Measurements from ENCODE around the gene MRM2. TPM values are rescaled to one million over a fixed set of nuclear protein-coding genes. Genes with fewer than 3 reads are reported as not detected.

Gene MRM2
- total RNA-seq, 2 experiments from 2014 or later, result 3.6 to 3.7 TPM

DNA sequence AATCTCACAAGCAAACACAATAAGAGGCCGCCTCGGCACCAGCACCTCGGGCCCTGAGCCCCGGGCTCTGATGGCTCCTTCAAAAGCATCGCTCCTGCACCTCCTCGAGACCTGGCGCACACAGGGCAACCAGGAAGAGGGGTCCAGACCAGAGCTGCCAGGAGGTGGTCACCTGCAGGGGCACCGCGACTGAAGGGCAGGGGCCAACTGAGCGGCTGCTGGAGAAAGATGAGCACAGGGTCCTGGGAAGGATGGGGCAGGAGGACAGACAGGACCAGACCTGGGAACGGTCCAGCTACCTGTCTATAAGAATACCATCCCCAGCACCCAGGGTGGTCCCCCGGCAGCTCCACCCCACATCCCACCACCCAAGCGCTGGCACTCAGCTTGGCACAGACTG, 30.1 kb downstream of the MRM2 start:
- POLR2A ChIA-PET, result no interaction called here
- H3K36me3 Mint-ChIP-seq (ENCODE audit: low read depth), result peaks cover 71% of the 10 kb centered on the region
- H3K9me3 ChIP-seq (ENCODE audit: control insufficient read depth in 1 of 2, insufficient read depth in 1 of 2, low read length in 2 of 2), result no peaks in the 10 kb centered on the region

DNA sequence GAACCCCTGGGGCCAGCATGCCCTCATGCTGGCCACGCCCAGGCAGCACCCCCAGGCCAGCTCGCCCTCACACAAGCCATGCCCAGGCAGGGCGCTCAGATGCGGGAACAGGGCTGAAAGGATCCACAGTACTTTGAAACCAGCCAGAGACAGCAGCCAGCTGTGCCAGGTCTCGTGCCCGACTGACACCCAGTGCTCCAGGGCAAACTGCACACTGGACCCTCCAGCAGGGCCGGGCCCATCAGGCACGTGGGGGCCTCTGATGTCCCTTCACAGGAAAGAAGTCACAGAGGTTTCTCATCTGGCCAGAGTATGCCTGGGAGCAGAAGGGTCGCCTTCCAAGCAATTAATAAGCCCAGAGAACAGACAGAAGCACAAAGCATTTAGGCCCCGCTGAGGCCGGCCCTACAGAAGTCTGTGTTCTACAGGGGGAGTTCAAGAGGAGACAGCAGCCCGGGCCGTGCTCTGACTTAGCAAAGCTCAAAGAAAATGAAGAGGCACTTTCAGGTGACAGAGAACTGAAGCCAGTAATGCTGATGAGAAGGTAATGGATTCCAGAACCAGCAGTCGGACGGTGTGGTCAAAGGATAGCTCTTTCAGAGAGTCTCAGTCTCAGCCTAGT, 30.6 kb downstream of the MRM2 start:
- intact Hi-C loops (cut with DNase I, micrococcal nuclease), result no loop called here
- Histone ChIP-seq H3K27ac (ENCODE audit: low read depth in 1 of 2, low read length in 2 of 2) (no peak overlapping the region), H3K36me3 (ENCODE audit: insufficient read depth, low read length) (peaks cover 48% of the 10 kb centered on the region), H3K9me3 (ENCODE audit: control insufficient read depth in 1 of 2, insufficient read depth in 1 of 2, low read length in 2 of 2) (no peaks in the 10 kb centered on the region), H3K4me3 (ENCODE audit: low read length) (no peak overlapping the region), H3K27me3 (ENCODE audit: control insufficient read depth in 1 of 2, insufficient read depth in 2 of 2, low read length in 2 of 2) (no peaks in the 10 kb centered on the region), H3K4me1 (ENCODE audit: insufficient read depth, low read length) (peaks cover 7% of the 10 kb centered on the region)
- Mint-ChIP-seq H3K9me3 (no peaks in the 10 kb centered on the region), H3K27ac (no peak overlapping the region), H3K27me3 (no peaks in the 10 kb centered on the region), H3K4me3 (no peak overlapping the region), H3K36me3 (ENCODE audit: low read depth) (peaks cover 67% of the 10 kb centered on the region), H3K4me1 (ENCODE audit: low read depth) (no peaks in the 10 kb centered on the region)
- ChIA-PET POLR2A (no interaction called here), CTCF (no interaction called here)
- ATAC-seq (ENCODE audit: poor library complexity) (no peak), DNase-seq (no peak)
- TF ChIP-seq, protein P1, sequence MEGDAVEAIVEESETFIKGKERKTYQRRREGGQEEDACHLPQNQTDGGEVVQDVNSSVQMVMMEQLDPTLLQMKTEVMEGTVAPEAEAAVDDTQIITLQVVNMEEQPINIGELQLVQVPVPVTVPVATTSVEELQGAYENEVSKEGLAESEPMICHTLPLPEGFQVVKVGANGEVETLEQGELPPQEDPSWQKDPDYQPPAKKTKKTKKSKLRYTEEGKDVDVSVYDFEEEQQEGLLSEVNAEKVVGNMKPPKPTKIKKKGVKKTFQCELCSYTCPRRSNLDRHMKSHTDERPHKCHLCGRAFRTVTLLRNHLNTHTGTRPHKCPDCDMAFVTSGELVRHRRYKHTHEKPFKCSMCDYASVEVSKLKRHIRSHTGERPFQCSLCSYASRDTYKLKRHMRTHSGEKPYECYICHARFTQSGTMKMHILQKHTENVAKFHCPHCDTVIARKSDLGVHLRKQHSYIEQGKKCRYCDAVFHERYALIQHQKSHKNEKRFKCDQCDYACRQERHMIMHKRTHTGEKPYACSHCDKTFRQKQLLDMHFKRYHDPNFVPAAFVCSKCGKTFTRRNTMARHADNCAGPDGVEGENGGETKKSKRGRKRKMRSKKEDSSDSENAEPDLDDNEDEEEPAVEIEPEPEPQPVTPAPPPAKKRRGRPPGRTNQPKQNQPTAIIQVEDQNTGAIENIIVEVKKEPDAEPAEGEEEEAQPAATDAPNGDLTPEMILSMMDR (IDR thresholded peaks at IDR 0.05), result no peak

More for the DNA sequence above, 30.1 kb downstream of the MRM2 start:
- TF ChIP-seq, protein P1 (IDR thresholded peaks at IDR 0.05), result no peak
- Mint-ChIP-seq H3K27me3 (no peaks in the 10 kb centered on the region), H3K4me3 (no peak overlapping the region), H3K9me3 (no peaks in the 10 kb centered on the region), H3K27ac (no peak overlapping the region), H3K4me1 (ENCODE audit: low read depth) (no peaks in the 10 kb centered on the region)
- CTCF ChIA-PET, result no interaction called here
- H3K4me1 ChIP-seq (ENCODE audit: insufficient read depth, low read length), result peaks cover 7% of the 10 kb centered on the region
- DNase-seq (no peak), ATAC-seq (ENCODE audit: poor library complexity) (no peak)
- peaks cover 53% of the 10 kb centered on the region for H3K36me3 ChIP-seq (ENCODE audit: insufficient read depth, low read length)
- intact Hi-C loops (cut with DNase I, micrococcal nuclease), result no loop called here
- H3K27me3 ChIP-seq (ENCODE audit: control insufficient read depth in 1 of 2, insufficient read depth in 2 of 2, low read length in 2 of 2), result no peaks in the 10 kb centered on the region
- no peak overlapping the region for H3K27ac ChIP-seq (ENCODE audit: low read depth in 1 of 2, low read length in 2 of 2)
- no peak overlapping the region for H3K4me3 ChIP-seq (ENCODE audit: low read length)

DNA sequence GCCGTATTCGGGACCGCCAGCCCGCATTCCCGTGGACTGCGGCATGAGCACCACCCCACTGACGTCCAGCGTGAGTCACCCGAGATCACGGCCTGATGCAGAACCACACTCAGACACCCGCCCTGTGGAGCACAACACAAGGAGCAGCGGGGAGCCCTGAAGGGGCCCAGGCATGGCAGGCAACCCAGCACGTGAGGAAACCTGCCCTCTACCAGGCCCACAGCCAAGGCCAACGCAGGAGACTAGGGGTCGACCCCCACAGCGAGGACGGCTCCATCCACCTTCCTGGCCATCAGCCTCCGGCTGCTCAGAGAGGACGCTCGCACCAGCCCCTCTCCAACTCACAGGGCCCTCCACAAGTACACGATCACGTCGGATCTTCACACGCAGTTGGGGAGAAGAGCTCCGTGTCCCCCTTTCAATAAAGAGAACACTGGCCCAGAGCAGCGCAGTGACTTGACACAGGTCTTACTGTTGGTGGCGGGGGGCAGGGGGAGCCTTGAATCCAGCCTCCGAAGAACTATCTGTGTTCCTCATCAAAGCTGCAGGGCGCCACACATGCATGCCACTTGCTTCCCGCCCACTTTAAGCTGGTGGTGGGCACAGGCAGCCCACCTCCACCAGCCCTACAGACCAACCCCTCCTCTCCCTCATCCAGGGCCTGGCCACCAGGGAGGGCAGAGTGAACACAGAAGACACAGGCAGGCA, 31.3 kb downstream of the MRM2 start:
- intact Hi-C loops (cut with DNase I, micrococcal nuclease), result no loop called here
- ChIA-PET CTCF (no interaction called here), POLR2A (no interaction called here)
- Histone ChIP-seq H3K4me3 (ENCODE audit: low read length) (no peak overlapping the region), H3K27ac (ENCODE audit: low read depth in 1 of 2, low read length in 2 of 2) (no peak overlapping the region), H3K4me1 (ENCODE audit: insufficient read depth, low read length) (peaks cover 7% of the 10 kb centered on the region), H3K27me3 (ENCODE audit: control insufficient read depth in 1 of 2, insufficient read depth in 2 of 2, low read length in 2 of 2) (no peaks in the 10 kb centered on the region), H3K9me3 (ENCODE audit: control insufficient read depth in 1 of 2, insufficient read depth in 1 of 2, low read length in 2 of 2) (no peaks in the 10 kb centered on the region), H3K36me3 (ENCODE audit: insufficient read depth, low read length) (peaks cover 43% of the 10 kb centered on the region)
- no peak for ATAC-seq (ENCODE audit: poor library complexity)
- TF ChIP-seq, protein P1 (IDR thresholded peaks at IDR 0.05), result no peak
- Mint-ChIP-seq H3K36me3 (ENCODE audit: low read depth) (peaks cover 60% of the 10 kb centered on the region), H3K4me3 (no peak overlapping the region), H3K9me3 (no peaks in the 10 kb centered on the region), H3K27ac (no peak overlapping the region), H3K27me3 (no peaks in the 10 kb centered on the region), H3K4me1 (ENCODE audit: low read depth) (no peaks in the 10 kb centered on the region)
- no peak for DNase-seq

Measured in CD4-positive, alpha-beta T cell (primary cell).